Fibroblast of lung (primary cell): Measurements from ENCODE around the gene PNMA3.

Source experiments
- CTCF ChIP-seq, 2 donors: IDR thresholded peaks in 1 of 2; conservative IDR thresholded peaks in 1 of 2; 1 replicate in 1 of 2; 2 replicates in 1 of 2; pipeline ENCODE4 v1.5.1; 2011 to 2012; ENCODE audit warnings: low read length in 2 of 2, control low read depth in 1 of 2, inconsistent platforms in 1 of 2, low read depth in 1 of 2, mild to moderate bottlenecking in 1 of 2
- EZH2 ChIP-seq: IDR thresholded peaks from 2 replicates; pipeline ENCODE4 v1.5.1; 2012; ENCODE audit warnings: low read length, control low read depth, mild to moderate bottlenecking; ENCODE audit errors: missing control alignments

DNA sequence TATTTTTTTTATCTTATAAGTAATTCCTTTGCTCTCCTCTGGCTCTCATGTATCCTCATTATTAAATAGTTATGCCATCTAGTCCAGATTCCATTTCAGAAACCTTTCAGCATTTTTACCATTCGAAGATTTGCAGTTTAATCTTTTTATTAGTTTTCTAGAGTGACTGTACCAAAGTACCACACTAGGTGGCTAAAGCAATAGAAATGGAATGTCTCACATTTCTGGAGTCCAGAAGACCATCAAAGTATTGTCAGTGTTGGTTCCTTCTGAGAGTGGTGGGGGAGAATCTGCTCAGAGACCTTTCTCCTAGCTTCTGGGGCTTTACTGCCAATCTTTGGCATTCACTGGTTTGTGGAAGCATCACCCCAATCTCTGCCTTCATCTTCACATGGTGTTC is 3.7 kb upstream of the PNMA3 start:
- peak in 1 of 2 donors; percentile 11 for TF ChIP-seq CTCF (conservative IDR thresholded peaks at IDR 0.05 in 1 of 2, IDR thresholded peaks at IDR 0.05 in 1 of 2; ENCODE audit: low read depth in 1 of 2, low read length in 2 of 2)
- TF ChIP-seq EZH2, result no peak
